Adrenal gland (tissue), 5 donors: Measurements from ENCODE around the gene IGF2R.

Source experiments
- CTCF ChIP-seq, 6 experiments: fragments of 450-650 bp in 4 of 6; fragments of 200-600 bp in 2 of 6; sonication (generic) in 1 of 6; IDR thresholded peaks; 1 replicate in 5 of 6; 2 replicates in 1 of 6; pipeline versions ENCODE4 v1.5.1 to v1.8.0; 2016 to 2021; ENCODE audit warnings: antibody characterized with exemption in 6 of 6, mild to moderate bottlenecking in 2 of 6, moderate library complexity in 1 of 6
- POLR2A ChIP-seq, 2 donors: fragments of 450-650 bp; IDR thresholded peaks; one replicate each; pipeline ENCODE4 v1.6.1; 2017; ENCODE audit warnings: antibody characterized with exemption in 2 of 2, mild to moderate bottlenecking in 2 of 2, moderate library complexity in 1 of 2
- donor health status: DM: no; HTN: no; CAD: no.

- TF ChIP-seq CTCF (IDR thresholded peaks at IDR 0.05) = no peak
- TF ChIP-seq POLR2A (IDR thresholded peaks at IDR 0.05) = no peak
Observed at GRCh38 chr6:160138839-160139419, 170.0 kb downstream of the IGF2R start.
